ENCODE results near the gene ADAMTS10.

- TF ChIP-seq JUND (IDR thresholded peaks at IDR 0.05) (no peak), POLR2AphosphoS5 (IDR thresholded peaks at IDR 0.05; ENCODE audit: low read depth, low read length) (no peak), POLR2A (IDR thresholded peaks at IDR 0.05; ENCODE audit: borderline replicate concordance, extremely low read depth, insufficient read depth, insufficient read length) (no peak), ELF1 (IDR thresholded peaks at IDR 0.05; ENCODE audit: borderline replicate concordance, low read depth) (no peak), SIN3A (IDR thresholded peaks at IDR 0.05; ENCODE audit: low read depth) (no peak), ZBTB33 (IDR thresholded peaks at IDR 0.05; ENCODE audit: extremely low read depth, insufficient replicate concordance, low read length) (no peak), MAX (IDR thresholded peaks at IDR 0.05) (no peak), YY1 (IDR thresholded peaks at IDR 0.05; ENCODE audit: extremely low read depth, insufficient replicate concordance, low read depth, low read length) (no peak), CEBPB (IDR thresholded peaks at IDR 0.05; ENCODE audit: low read depth) (no peak), EZH2 (IDR thresholded peaks at IDR 0.05) (no peak), EGR1 (IDR thresholded peaks at IDR 0.05; ENCODE audit: low read depth) (no peak)
- TF ChIP-seq, protein P1, sequence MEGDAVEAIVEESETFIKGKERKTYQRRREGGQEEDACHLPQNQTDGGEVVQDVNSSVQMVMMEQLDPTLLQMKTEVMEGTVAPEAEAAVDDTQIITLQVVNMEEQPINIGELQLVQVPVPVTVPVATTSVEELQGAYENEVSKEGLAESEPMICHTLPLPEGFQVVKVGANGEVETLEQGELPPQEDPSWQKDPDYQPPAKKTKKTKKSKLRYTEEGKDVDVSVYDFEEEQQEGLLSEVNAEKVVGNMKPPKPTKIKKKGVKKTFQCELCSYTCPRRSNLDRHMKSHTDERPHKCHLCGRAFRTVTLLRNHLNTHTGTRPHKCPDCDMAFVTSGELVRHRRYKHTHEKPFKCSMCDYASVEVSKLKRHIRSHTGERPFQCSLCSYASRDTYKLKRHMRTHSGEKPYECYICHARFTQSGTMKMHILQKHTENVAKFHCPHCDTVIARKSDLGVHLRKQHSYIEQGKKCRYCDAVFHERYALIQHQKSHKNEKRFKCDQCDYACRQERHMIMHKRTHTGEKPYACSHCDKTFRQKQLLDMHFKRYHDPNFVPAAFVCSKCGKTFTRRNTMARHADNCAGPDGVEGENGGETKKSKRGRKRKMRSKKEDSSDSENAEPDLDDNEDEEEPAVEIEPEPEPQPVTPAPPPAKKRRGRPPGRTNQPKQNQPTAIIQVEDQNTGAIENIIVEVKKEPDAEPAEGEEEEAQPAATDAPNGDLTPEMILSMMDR (IDR thresholded peaks at IDR 0.05 in 2 of 3, conservative IDR thresholded peaks at IDR 0.05 in 1 of 3; ENCODE audit: borderline replicate concordance in 1 of 3, insufficient read depth in 1 of 3, low read depth in 2 of 3, low read length in 2 of 3) = no peak
- TF ChIP-seq, protein P2, sequence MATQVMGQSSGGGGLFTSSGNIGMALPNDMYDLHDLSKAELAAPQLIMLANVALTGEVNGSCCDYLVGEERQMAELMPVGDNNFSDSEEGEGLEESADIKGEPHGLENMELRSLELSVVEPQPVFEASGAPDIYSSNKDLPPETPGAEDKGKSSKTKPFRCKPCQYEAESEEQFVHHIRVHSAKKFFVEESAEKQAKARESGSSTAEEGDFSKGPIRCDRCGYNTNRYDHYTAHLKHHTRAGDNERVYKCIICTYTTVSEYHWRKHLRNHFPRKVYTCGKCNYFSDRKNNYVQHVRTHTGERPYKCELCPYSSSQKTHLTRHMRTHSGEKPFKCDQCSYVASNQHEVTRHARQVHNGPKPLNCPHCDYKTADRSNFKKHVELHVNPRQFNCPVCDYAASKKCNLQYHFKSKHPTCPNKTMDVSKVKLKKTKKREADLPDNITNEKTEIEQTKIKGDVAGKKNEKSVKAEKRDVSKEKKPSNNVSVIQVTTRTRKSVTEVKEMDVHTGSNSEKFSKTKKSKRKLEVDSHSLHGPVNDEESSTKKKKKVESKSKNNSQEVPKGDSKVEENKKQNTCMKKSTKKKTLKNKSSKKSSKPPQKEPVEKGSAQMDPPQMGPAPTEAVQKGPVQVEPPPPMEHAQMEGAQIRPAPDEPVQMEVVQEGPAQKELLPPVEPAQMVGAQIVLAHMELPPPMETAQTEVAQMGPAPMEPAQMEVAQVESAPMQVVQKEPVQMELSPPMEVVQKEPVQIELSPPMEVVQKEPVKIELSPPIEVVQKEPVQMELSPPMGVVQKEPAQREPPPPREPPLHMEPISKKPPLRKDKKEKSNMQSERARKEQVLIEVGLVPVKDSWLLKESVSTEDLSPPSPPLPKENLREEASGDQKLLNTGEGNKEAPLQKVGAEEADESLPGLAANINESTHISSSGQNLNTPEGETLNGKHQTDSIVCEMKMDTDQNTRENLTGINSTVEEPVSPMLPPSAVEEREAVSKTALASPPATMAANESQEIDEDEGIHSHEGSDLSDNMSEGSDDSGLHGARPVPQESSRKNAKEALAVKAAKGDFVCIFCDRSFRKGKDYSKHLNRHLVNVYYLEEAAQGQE (IDR thresholded peaks at IDR 0.05; ENCODE audit: low read depth) = no peak
These were observed 14.3 kb downstream of the ADAMTS10 start for GRCh38 chr19:8596168-8596567.
